Measurements from ENCODE around the gene CFAP77. TPM values are rescaled to one million over a fixed set of nuclear protein-coding genes. Genes with fewer than 3 reads are reported as not detected.

Gene CFAP77
- total and polyA plus RNA-seq, 2 of the 13 experiments (the other 11 are each of a cell fraction or from before 2014, with no cell fraction given), result not detected

DNA sequence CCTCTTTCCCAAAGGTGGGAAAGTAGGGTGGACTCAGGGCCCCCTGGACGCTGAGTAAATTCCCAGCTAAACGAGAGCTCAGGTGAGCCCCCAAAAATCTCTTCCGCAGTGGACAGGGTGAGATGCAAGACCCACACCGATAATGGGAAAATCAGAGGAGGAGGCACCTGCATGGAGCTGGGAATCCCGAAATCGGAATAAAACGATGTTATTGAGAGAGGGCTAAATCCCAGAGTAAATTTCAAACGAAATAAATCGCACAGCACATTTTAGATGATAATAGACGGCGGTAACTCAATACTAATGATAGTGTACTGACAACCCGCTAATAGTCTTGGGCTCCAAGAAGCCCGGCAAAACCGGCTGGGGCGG is 169.4 kb downstream of the CFAP77 start:
- Histone ChIP-seq H3K27ac (ENCODE audit: extremely low read length, insufficient read depth, low read length) (no peak overlapping the region), H3K79me2 (ENCODE audit: insufficient read depth, low read length) (no peaks in the 10 kb centered on the region), H3K27me3 (ENCODE audit: control insufficient read depth in 1 of 2, insufficient read depth in 2 of 2, low read length in 2 of 2) (peaks cover 10 to 59% of the 10 kb centered on the region in 2 experiments), H3K36me3 (replicated peaks in 1 of 2; ENCODE audit: control insufficient read depth in 1 of 2, insufficient read depth in 2 of 2, low read length in 2 of 2) (no peaks in the 10 kb centered on the region), H3K4me2 (ENCODE audit: low read depth, low read length) (no peak overlapping the region), H3K9ac (ENCODE audit: insufficient read depth, low read depth, low read length) (no peak overlapping the region), H2AFZ (ENCODE audit: low read length) (no peak overlapping the region), H3K4me1 (ENCODE audit: insufficient read depth, low read length) (no peaks in the 10 kb centered on the region), H3K9me3 (ENCODE audit: low read length) (no peaks in the 10 kb centered on the region), H3K4me3 (replicated peaks in 1 of 3; ENCODE audit: insufficient read depth in 1 of 3, low read depth in 2 of 3, low read length in 3 of 3) (no peak overlapping the region), H4K20me1 (ENCODE audit: insufficient read depth, low read length) (peaks cover 26% of the 10 kb centered on the region; the same call in 1 of the 2 replicates)
- BruUV-seq (replicated peaks), result no TSS peak
- ATAC-seq (no peak), DNase-seq (ENCODE audit: low spot score) (no peak), FAIRE-seq (no peak)
- TF ChIP-seq YEATS4 (CRISPR knock-in tag; IDR thresholded peaks at IDR 0.05; ENCODE audit: borderline replicate concordance) (no peak), FIP1L1 (IDR thresholded peaks at IDR 0.05; ENCODE audit: borderline replicate concordance, insufficient read depth, low read depth, low read length) (no peak), ZFP36 (IDR thresholded peaks at IDR 0.05; ENCODE audit: borderline replicate concordance, low read depth, low read length, partially characterized antibody) (no peak), RFX5 (IDR thresholded peaks at IDR 0.05; ENCODE audit: low read depth, low read length) (no peak), SOX5 (CRISPR knock-in tag; IDR thresholded peaks at IDR 0.05; ENCODE audit: borderline replicate concordance) (no peak), SRSF4 (IDR thresholded peaks at IDR 0.05; ENCODE audit: low read depth, low read length, poor library complexity, severe bottlenecking) (no peak), CAMTA2 (CRISPR knock-in tag; IDR thresholded peaks at IDR 0.05; ENCODE audit: borderline replicate concordance) (no peak), CBX5 (CRISPR knock-in tag; IDR thresholded peaks at IDR 0.05; ENCODE audit: borderline replicate concordance) (no peak), NFATC3 (CRISPR knock-in tag; IDR thresholded peaks at IDR 0.05) (no peak)
- TF ChIP-seq, protein P1, sequence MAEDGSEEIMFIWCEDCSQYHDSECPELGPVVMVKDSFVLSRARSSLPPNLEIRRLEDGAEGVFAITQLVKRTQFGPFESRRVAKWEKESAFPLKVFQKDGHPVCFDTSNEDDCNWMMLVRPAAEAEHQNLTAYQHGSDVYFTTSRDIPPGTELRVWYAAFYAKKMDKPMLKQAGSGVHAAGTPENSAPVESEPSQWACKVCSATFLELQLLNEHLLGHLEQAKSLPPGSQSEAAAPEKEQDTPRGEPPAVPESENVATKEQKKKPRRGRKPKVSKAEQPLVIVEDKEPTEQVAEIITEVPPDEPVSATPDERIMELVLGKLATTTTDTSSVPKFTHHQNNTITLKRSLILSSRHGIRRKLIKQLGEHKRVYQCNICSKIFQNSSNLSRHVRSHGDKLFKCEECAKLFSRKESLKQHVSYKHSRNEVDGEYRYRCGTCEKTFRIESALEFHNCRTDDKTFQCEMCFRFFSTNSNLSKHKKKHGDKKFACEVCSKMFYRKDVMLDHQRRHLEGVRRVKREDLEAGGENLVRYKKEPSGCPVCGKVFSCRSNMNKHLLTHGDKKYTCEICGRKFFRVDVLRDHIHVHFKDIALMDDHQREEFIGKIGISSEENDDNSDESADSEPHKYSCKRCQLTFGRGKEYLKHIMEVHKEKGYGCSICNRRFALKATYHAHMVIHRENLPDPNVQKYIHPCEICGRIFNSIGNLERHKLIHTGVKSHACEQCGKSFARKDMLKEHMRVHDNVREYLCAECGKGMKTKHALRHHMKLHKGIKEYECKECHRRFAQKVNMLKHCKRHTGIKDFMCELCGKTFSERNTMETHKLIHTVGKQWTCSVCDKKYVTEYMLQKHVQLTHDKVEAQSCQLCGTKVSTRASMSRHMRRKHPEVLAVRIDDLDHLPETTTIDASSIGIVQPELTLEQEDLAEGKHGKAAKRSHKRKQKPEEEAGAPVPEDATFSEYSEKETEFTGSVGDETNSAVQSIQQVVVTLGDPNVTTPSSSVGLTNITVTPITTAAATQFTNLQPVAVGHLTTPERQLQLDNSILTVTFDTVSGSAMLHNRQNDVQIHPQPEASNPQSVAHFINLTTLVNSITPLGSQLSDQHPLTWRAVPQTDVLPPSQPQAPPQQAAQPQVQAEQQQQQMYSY (CRISPR knock-in tag; IDR thresholded peaks at IDR 0.05), result no peak
- TF ChIP-seq, protein P2, sequence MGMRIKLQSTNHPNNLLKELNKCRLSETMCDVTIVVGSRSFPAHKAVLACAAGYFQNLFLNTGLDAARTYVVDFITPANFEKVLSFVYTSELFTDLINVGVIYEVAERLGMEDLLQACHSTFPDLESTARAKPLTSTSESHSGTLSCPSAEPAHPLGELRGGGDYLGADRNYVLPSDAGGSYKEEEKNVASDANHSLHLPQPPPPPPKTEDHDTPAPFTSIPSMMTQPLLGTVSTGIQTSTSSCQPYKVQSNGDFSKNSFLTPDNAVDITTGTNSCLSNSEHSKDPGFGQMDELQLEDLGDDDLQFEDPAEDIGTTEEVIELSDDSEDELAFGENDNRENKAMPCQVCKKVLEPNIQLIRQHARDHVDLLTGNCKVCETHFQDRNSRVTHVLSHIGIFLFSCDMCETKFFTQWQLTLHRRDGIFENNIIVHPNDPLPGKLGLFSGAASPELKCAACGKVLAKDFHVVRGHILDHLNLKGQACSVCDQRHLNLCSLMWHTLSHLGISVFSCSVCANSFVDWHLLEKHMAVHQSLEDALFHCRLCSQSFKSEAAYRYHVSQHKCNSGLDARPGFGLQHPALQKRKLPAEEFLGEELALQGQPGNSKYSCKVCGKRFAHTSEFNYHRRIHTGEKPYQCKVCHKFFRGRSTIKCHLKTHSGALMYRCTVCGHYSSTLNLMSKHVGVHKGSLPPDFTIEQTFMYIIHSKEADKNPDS (CRISPR knock-in tag; IDR thresholded peaks at IDR 0.05), result no peak
- in situ Hi-C loops (cut with HindIII; ENCODE audit: extremely low pct_ligation_motif_present, low pct_unique_long_range_greater_than_20kb), result loop anchor here (5.0 kb wide), 2 partner anchors 72 to 167 kb away; partner anchors contain the start of gene CFAP77
- CTCF ChIA-PET (ENCODE audit: low intra/inter-chr PET ratio, low total read pairs), result no interaction called here
- intact Hi-C loops (cut with micrococcal nuclease; ENCODE audit: unreplicated experiment), result no loop called here
- WGBS (ENCODE audit: low lambda C conversion rate), result 11% methylated on average over 13 of the region's 15 CpGs
- POLR2A ChIA-PET, result no interaction called here
